Activated naive CD4-positive, alpha-beta T cell treated with anti-CD3 and anti-CD28 coated beads, Interleukin-2, amount 50 U/mL, for 24 hours (primary cell): Measurements from ENCODE around the gene GAB3.

ENCODE experiments used
- H3K27ac Mint-ChIP-seq: one replicate; pipeline ENCODE4 v1.8.0; 2021; ENCODE audit warnings: mild to moderate bottlenecking, mixed read lengths
- H3K27me3 Mint-ChIP-seq: one replicate; pipeline ENCODE4 v1.8.0; 2021; ENCODE audit warnings: mixed read lengths
- H3K36me3 Mint-ChIP-seq: one replicate; pipeline ENCODE4 v1.8.0; 2021; ENCODE audit warnings: mixed read lengths
- H3K4me1 Mint-ChIP-seq: one replicate; pipeline ENCODE4 v1.8.0; 2021; ENCODE audit warnings: mixed read lengths
- H3K4me3 Mint-ChIP-seq: one replicate; pipeline ENCODE4 v1.8.0; 2021; ENCODE audit warnings: mild to moderate bottlenecking, mixed read lengths
- H3K9me3 Mint-ChIP-seq: one replicate; pipeline ENCODE4 v1.8.0; 2021; ENCODE audit warnings: mixed read lengths

GAB3 gene

GRCh38 chrX:154732421-154733065, 18.3 kb downstream of the GAB3 start:
- H3K9me3 Mint-ChIP-seq: no peaks in the 10 kb centered on the region
- H3K36me3 Mint-ChIP-seq: no peaks in the 10 kb centered on the region
- no peak overlapping the region for H3K27ac Mint-ChIP-seq
- H3K27me3 Mint-ChIP-seq: no peaks in the 10 kb centered on the region
- peaks cover 83% of the 10 kb centered on the region for H3K4me1 Mint-ChIP-seq
- H3K4me3 Mint-ChIP-seq: no peak overlapping the region

- Mint-ChIP-seq H3K4me1 (peaks cover 82% of the 10 kb centered on the region), H3K4me3 (no peak overlapping the region), H3K27me3 (no peaks in the 10 kb centered on the region), H3K27ac (peak overlapping the region; percentile 71), H3K9me3 (no peaks in the 10 kb centered on the region), H3K36me3 (no peaks in the 10 kb centered on the region)
These were observed 19.0 kb downstream of the GAB3 start for GRCh38 chrX:154731881-154732280.

GRCh38 chrX:154731184-154731583, 19.7 kb downstream of the GAB3 start:
- no peaks in the 10 kb centered on the region for H3K36me3 Mint-ChIP-seq
- H3K9me3 Mint-ChIP-seq: no peaks in the 10 kb centered on the region
- H3K4me3 Mint-ChIP-seq: peak overlapping the region; percentile 44
- H3K4me1 Mint-ChIP-seq: peaks cover 83% of the 10 kb centered on the region
- H3K27me3 Mint-ChIP-seq: no peaks in the 10 kb centered on the region
- H3K27ac Mint-ChIP-seq: peak overlapping the region; percentile 59

- Mint-ChIP-seq H3K4me3 (no peak overlapping the region), H3K4me1 (peaks cover 83% of the 10 kb centered on the region), H3K36me3 (no peaks in the 10 kb centered on the region), H3K9me3 (no peaks in the 10 kb centered on the region), H3K27ac (no peak overlapping the region), H3K27me3 (no peaks in the 10 kb centered on the region)
These were observed 20.5 kb downstream of the GAB3 start for GRCh38 chrX:154730253-154730891.

GRCh38 chrX:154729439-154729838, 21.4 kb downstream of the GAB3 start:
- no peak overlapping the region for H3K4me3 Mint-ChIP-seq
- H3K4me1 Mint-ChIP-seq: peaks cover 83% of the 10 kb centered on the region
- peak overlapping the region; percentile 87 for H3K27ac Mint-ChIP-seq
- H3K36me3 Mint-ChIP-seq: no peaks in the 10 kb centered on the region
- no peaks in the 10 kb centered on the region for H3K27me3 Mint-ChIP-seq
- no peaks in the 10 kb centered on the region for H3K9me3 Mint-ChIP-seq

- H3K9me3 Mint-ChIP-seq: no peaks in the 10 kb centered on the region
- H3K4me3 Mint-ChIP-seq: no peak overlapping the region
- H3K4me1 Mint-ChIP-seq: peaks cover 76% of the 10 kb centered on the region
- no peaks in the 10 kb centered on the region for H3K36me3 Mint-ChIP-seq
- H3K27ac Mint-ChIP-seq: no peak overlapping the region
- H3K27me3 Mint-ChIP-seq: no peaks in the 10 kb centered on the region
These were observed 22.3 kb downstream of the GAB3 start for GRCh38 chrX:154728431-154729190.

GRCh38 chrX:154727871-154728270, 23.0 kb downstream of the GAB3 start:
- Mint-ChIP-seq H3K4me3 (no peak overlapping the region), H3K36me3 (no peaks in the 10 kb centered on the region), H3K9me3 (no peaks in the 10 kb centered on the region), H3K4me1 (peaks cover 75% of the 10 kb centered on the region), H3K27ac (no peak overlapping the region), H3K27me3 (no peaks in the 10 kb centered on the region)

GRCh38 chrX:154727418-154727817, 23.5 kb downstream of the GAB3 start:
- Mint-ChIP-seq H3K27me3 (no peaks in the 10 kb centered on the region), H3K27ac (no peak overlapping the region), H3K36me3 (no peaks in the 10 kb centered on the region), H3K9me3 (no peaks in the 10 kb centered on the region), H3K4me3 (no peak overlapping the region), H3K4me1 (peaks cover 71% of the 10 kb centered on the region)

- H3K27me3 Mint-ChIP-seq: no peaks in the 10 kb centered on the region
- H3K4me3 Mint-ChIP-seq: peak overlapping the region; percentile 11
- no peaks in the 10 kb centered on the region for H3K9me3 Mint-ChIP-seq
- no peaks in the 10 kb centered on the region for H3K36me3 Mint-ChIP-seq
- H3K27ac Mint-ChIP-seq: no peak overlapping the region
- peaks cover 51% of the 10 kb centered on the region for H3K4me1 Mint-ChIP-seq
These were observed 25.7 kb downstream of the GAB3 start for GRCh38 chrX:154724993-154725756.

- no peaks in the 10 kb centered on the region for H3K27me3 Mint-ChIP-seq
- H3K27ac Mint-ChIP-seq: no peak overlapping the region
- H3K9me3 Mint-ChIP-seq: no peaks in the 10 kb centered on the region
- H3K36me3 Mint-ChIP-seq: no peaks in the 10 kb centered on the region
- no peak overlapping the region for H3K4me3 Mint-ChIP-seq
- H3K4me1 Mint-ChIP-seq: peaks cover 60% of the 10 kb centered on the region
These were observed 29.7 kb downstream of the GAB3 start for GRCh38 chrX:154721155-154721554.

- Mint-ChIP-seq H3K27me3 (no peaks in the 10 kb centered on the region), H3K4me1 (peaks cover 52% of the 10 kb centered on the region)
These were observed 30.8 kb downstream of the GAB3 start for GRCh38 chrX:154720067-154720466.

GRCh38 chrX:154719132-154719675, 31.7 kb downstream of the GAB3 start:
- Mint-ChIP-seq H3K27me3 (no peaks in the 10 kb centered on the region), H3K9me3 (no peaks in the 10 kb centered on the region), H3K36me3 (no peaks in the 10 kb centered on the region), H3K27ac (peak overlapping the region; percentile 75), H3K4me3 (peak overlapping the region; percentile 61), H3K4me1 (peaks cover 50% of the 10 kb centered on the region)

More at GRCh38 chrX:154720067-154720466, 30.8 kb downstream of the GAB3 start:
- Mint-ChIP-seq H3K4me3 (no peak overlapping the region), H3K9me3 (no peaks in the 10 kb centered on the region), H3K27ac (no peak overlapping the region), H3K36me3 (no peaks in the 10 kb centered on the region)

GRCh38 chrX:154718616-154719015, 32.3 kb downstream of the GAB3 start:
- peak overlapping the region; percentile 94 for H3K27ac Mint-ChIP-seq
- H3K4me3 Mint-ChIP-seq: peak overlapping the region; percentile 68
- no peaks in the 10 kb centered on the region for H3K27me3 Mint-ChIP-seq
- H3K36me3 Mint-ChIP-seq: no peaks in the 10 kb centered on the region
- peaks cover 50% of the 10 kb centered on the region for H3K4me1 Mint-ChIP-seq
- H3K9me3 Mint-ChIP-seq: no peaks in the 10 kb centered on the region

- no peaks in the 10 kb centered on the region for H3K27me3 Mint-ChIP-seq
- H3K36me3 Mint-ChIP-seq: no peaks in the 10 kb centered on the region
- H3K4me1 Mint-ChIP-seq: peaks cover 50% of the 10 kb centered on the region
- H3K27ac Mint-ChIP-seq: peak overlapping the region; percentile 94
- H3K4me3 Mint-ChIP-seq: peak overlapping the region; percentile 68
- no peaks in the 10 kb centered on the region for H3K9me3 Mint-ChIP-seq
These were observed 33.1 kb downstream of the GAB3 start for GRCh38 chrX:154717824-154718223.

GRCh38 chrX:154715825-154716224, 35.1 kb downstream of the GAB3 start:
- peaks cover 7% of the 10 kb centered on the region for H3K36me3 Mint-ChIP-seq
- H3K9me3 Mint-ChIP-seq: no peaks in the 10 kb centered on the region
- no peak overlapping the region for H3K27ac Mint-ChIP-seq
- H3K4me3 Mint-ChIP-seq: no peak overlapping the region
- H3K27me3 Mint-ChIP-seq: no peaks in the 10 kb centered on the region
- peaks cover 54% of the 10 kb centered on the region for H3K4me1 Mint-ChIP-seq
